Measurements from ENCODE around the gene CHRNE. TPM values are rescaled to one million over a fixed set of nuclear protein-coding genes. Genes with fewer than 3 reads are reported as not detected.

Gene CHRNE
- total and polyA plus RNA-seq, 12 donors: 0.30 to 7.2 (median 0.56) TPM; not detected in 2

GRCh38 chr17:4946312-4946976, 43.5 kb upstream of the CHRNE start:
- H3K27ac ChIP-seq: peak overlapping the region in 3 of 5 donors; percentile 75 to 99 (median 92)
- H3K4me1 ChIP-seq (replicated peaks in 1 of 2): peaks cover 32 to 46% of the 10 kb centered on the region in 2 donors
- peak in 1 of 7 donors; percentile 25 for DNase-seq
- intact Hi-C loops (cut with DNase I): no loop called here
- H3K9me3 ChIP-seq (replicated peaks in 1 of 3): no peaks in the 10 kb centered on the region
- TF ChIP-seq CTCF (IDR thresholded peaks at IDR 0.05) (no peak), POLR2A (IDR thresholded peaks at IDR 0.05) (no peak)
- peak overlapping the region in 1 of 4 donors; percentile 85 for H3K4me3 ChIP-seq
- H3K36me3 ChIP-seq (replicated peaks in 1 of 2): peaks cover 0 to 49% of the 10 kb centered on the region in 2 donors
- WGBS, 4 donors: 28 to 36% (median 29%) methylated on average over 12 to 16 of the region's 16 CpGs
- H3K27me3 ChIP-seq: no peaks in the 10 kb centered on the region

GRCh38 chr17:4945944-4946280, 43.0 kb upstream of the CHRNE start:
- no peak for TF ChIP-seq POLR2A (IDR thresholded peaks at IDR 0.05)
- TF ChIP-seq CTCF (IDR thresholded peaks at IDR 0.05): no peak
- Histone ChIP-seq H3K4me3 (peak overlapping the region in 1 of 4 donors; percentile 85), H3K27me3 (no peaks in the 10 kb centered on the region), H3K27ac (peak overlapping the region in 3 of 5 donors; percentile 53 to 99 (median 75)), H3K9me3 (replicated peaks in 1 of 3) (no peaks in the 10 kb centered on the region), H3K36me3 (replicated peaks in 1 of 2) (peaks cover 0 to 49% of the 10 kb centered on the region in 2 donors), H3K4me1 (replicated peaks in 1 of 2) (peaks cover 37 to 52% of the 10 kb centered on the region in 2 donors)
- WGBS, 4 donors: 26 to 42% (median 38%) methylated on average over 4 of the region's 4 CpGs
- DNase-seq: no peak
- intact Hi-C loops (cut with DNase I): no loop called here

GRCh38 chr17:4945176-4945943, 42.5 kb upstream of the CHRNE start:
- H3K4me1 ChIP-seq (replicated peaks in 1 of 2): peaks cover 32 to 51% of the 10 kb centered on the region in 2 donors
- WGBS, 4 donors: 25 to 37% (median 34%) methylated on average over 7 of the region's 7 CpGs

More at GRCh38 chr17:4945176-4945943, 42.5 kb upstream of the CHRNE start:
- H3K4me3 ChIP-seq: no peak overlapping the region
- H3K36me3 ChIP-seq (replicated peaks in 1 of 2): peaks cover 0 to 49% of the 10 kb centered on the region in 2 donors
- TF ChIP-seq CTCF (IDR thresholded peaks at IDR 0.05) (no peak), POLR2A (IDR thresholded peaks at IDR 0.05) (peak in 1 of 2 donors; percentile 16)
- intact Hi-C loops (cut with DNase I): no loop called here
- H3K27me3 ChIP-seq: no peaks in the 10 kb centered on the region
- peak; percentile 75 to 92 (median 88) for DNase-seq
- peak overlapping the region in 4 of 5 donors; percentile 42 to 75 (median 60) for H3K27ac ChIP-seq
- H3K9me3 ChIP-seq (replicated peaks in 1 of 3): no peaks in the 10 kb centered on the region

All from adrenal gland (tissue), 12 donors.